Erythroblast (primary cell): ENCODE results near the gene UGT1A5.

ENCODE experiments used
- GATA1 ChIP-seq: IDR thresholded peaks from 2 replicates; pipeline ENCODE4 v1.6.1; 2011; ENCODE audit warnings: low read depth, mild to moderate bottlenecking, control low read depth, low read length, moderate library complexity
- POLR2A ChIP-seq: IDR thresholded peaks from 2 replicates; pipeline ENCODE4 v1.6.1; 2011; ENCODE audit warnings: mild to moderate bottlenecking, low read length

DNA sequence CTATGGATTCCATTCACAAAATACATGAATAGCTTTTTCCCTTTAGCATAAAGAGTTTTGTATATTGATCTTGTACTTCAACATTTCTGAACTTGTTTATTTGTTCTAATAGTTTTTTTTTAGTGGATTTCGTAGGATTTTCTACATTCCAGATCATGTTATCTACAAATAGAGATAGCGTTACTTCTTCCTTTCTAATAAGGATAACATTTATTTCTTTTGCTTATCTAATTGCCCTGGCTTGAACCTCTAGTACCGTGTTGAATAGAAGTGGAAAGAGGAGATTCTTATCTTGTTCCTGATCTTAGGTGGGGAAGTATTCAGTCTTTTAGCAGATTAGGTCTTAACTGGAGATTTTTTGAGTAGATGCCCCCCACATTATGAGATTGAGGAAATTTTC is 10.5 kb upstream of the UGT1A5 start:
- TF ChIP-seq POLR2A (no peak), GATA1 (no peak)
